Lung (tissue), 12 donors: Measurements from ENCODE around the gene WDR64. TPM values are rescaled to one million over a fixed set of nuclear protein-coding genes. Genes with fewer than 3 reads are reported as not detected.
"Not testable (repeated sequence)": the region's sequence is repeated elsewhere in the genome, so short reads cannot be mapped to it uniquely, and the experiment has no call there.

Experiments used
- ATAC-seq: fragments of 200-7000 bp; cut with Tn5 transposase; one replicate; pipeline ENCODE4 v1.9.1; 2020; ENCODE audit warnings: moderate number of reproducible peaks; ENCODE audit not compliant: insufficient read depth, low FRiP score
- DNase-seq, 3 donors: peaks; one replicate each; pipeline ENCODE4 v3.0.0-alpha.2; 2013 to 2017
- H3K27ac ChIP-seq, 2 donors: one replicate each; pipeline ENCODE4 v1.5.1; 2013; ENCODE audit warnings: mild to moderate bottlenecking in 2 of 2, moderate library complexity in 2 of 2, control low read depth in 1 of 2, inconsistent platforms in 1 of 2, low read depth in 1 of 2, low read length in 1 of 2
- H3K27me3 ChIP-seq, 3 donors: one replicate each; pipeline ENCODE4 v1.5.1; 2013; ENCODE audit warnings: low read length in 2 of 3; ENCODE audit not compliant: control insufficient read depth in 3 of 3, insufficient read depth in 3 of 3
- H3K36me3 ChIP-seq, 4 donors: one replicate each; pipeline ENCODE4 v1.5.1; 2013; ENCODE audit warnings: low read length in 4 of 4, mild to moderate bottlenecking in 1 of 4, moderate library complexity in 1 of 4; ENCODE audit not compliant: control insufficient read depth in 4 of 4, insufficient read depth in 4 of 4
- H3K4me1 ChIP-seq, 5 donors: one replicate each; pipeline ENCODE4 v1.5.1; 2013; ENCODE audit warnings: low read length in 5 of 5, mild to moderate bottlenecking in 2 of 5, moderate library complexity in 1 of 5; ENCODE audit not compliant: control insufficient read depth in 5 of 5, insufficient read depth in 5 of 5
- H3K4me3 ChIP-seq: one replicate; pipeline ENCODE4 v1.5.1; 2013; ENCODE audit warnings: mild to moderate bottlenecking, control low read depth, moderate library complexity
- H3K9ac ChIP-seq, 2 donors: one replicate each; pipeline ENCODE4 v1.5.1; 2013; ENCODE audit warnings: low read length in 2 of 2, control low read depth in 1 of 2; ENCODE audit not compliant: insufficient read depth in 1 of 2
- H3K9me3 ChIP-seq, 4 donors: one replicate each; pipeline ENCODE4 v1.5.1; 2013; ENCODE audit warnings: low read length in 3 of 4, mild to moderate bottlenecking in 1 of 4, moderate library complexity in 1 of 4; ENCODE audit not compliant: control insufficient read depth in 4 of 4, insufficient read depth in 3 of 4
- WGBS, 2 donors: extraction: QIAGEN DNeasy Blood & Tissue Kit; methylation state at CpG; one replicate each; pipeline ENCODE4 v1.1.7; 2013; 5-methylcytosine and 5-hydroxymethylcytosine counted together
- polyA plus RNA-seq, 2 donors: library from polyadenylated mRNA; stranded (reverse); fragments of 200-250 nt; gene quantifications; one replicate each; pipeline ENCODE4 v1.2.1, GENCODE V29; 2013
- total RNA-seq, 2 donors: library from RNA; depleted of rRNA in 1 of 2; stranded (reverse); fragments of >200 nt in 1 of 2; gene quantifications; one replicate each; pipeline ENCODE4 v1.2.1, GENCODE V29; 2014 to 2021
- TF ChIP-seq, protein P1 (sequence below): IDR thresholded peaks from 2 replicates; pipeline ENCODE4 v1.5.1; 2012; ENCODE audit warnings: mild to moderate bottlenecking; ENCODE audit errors: control extremely low read depth, extremely low read depth
- donor health status: control.
- donor health status: control.
- donor health status: Bipolar disorder and iron deficiency.
- donor health status: healthy.
- donor health status: DM: yes; HTN: yes; CAD: no.

The WDR64 gene
- total and polyA plus RNA-seq, 4 donors, result not detected

DNA sequence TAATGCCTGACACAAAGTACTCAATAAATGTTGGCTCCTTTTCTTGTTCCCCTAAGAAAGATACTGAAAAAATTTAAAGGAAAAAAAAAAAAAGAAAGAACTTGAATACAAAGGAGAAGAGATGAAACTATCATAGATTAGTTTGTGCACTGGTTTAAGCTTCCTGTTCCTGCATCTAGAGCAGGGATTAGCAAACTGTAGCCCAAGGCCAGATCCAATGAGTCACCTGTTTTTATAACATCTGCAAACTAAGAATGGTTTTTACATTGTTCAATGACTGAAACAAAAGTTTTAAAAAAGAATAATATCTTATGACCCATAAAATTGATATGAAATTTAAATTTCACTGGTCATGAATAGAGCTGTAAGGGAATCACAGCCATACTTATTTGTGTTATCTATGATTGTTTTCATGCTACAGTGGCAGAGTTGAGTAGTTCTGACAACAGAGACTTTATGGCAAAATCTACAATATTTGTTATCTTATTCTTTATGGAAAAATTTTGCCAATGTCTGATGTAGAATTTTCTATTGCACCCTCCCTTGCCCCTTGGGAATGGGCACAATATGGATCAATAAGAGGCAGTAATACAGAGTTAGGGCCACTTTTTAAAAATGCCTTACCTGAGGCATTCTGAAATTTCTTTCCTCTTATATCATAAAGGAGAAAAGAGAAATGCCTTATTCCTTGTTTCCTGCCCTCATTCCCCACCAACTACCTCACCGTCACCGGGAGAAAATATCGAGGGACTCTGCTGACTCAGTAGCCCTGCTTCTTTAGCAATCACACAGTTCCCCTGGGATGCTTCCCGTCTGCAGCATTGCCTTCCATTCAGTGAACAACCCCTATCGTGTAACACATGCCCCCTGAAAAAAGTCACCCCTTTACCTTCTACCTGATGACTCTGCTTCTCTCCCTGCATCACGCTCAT is 50.6 kb downstream of the WDR64 start:
- ATAC-seq (no peak), DNase-seq (no peak)
- no peak overlapping the region for H3K4me3 ChIP-seq
- H3K9me3 ChIP-seq, result no peaks in the 10 kb centered on the region
- TF ChIP-seq, protein P1, sequence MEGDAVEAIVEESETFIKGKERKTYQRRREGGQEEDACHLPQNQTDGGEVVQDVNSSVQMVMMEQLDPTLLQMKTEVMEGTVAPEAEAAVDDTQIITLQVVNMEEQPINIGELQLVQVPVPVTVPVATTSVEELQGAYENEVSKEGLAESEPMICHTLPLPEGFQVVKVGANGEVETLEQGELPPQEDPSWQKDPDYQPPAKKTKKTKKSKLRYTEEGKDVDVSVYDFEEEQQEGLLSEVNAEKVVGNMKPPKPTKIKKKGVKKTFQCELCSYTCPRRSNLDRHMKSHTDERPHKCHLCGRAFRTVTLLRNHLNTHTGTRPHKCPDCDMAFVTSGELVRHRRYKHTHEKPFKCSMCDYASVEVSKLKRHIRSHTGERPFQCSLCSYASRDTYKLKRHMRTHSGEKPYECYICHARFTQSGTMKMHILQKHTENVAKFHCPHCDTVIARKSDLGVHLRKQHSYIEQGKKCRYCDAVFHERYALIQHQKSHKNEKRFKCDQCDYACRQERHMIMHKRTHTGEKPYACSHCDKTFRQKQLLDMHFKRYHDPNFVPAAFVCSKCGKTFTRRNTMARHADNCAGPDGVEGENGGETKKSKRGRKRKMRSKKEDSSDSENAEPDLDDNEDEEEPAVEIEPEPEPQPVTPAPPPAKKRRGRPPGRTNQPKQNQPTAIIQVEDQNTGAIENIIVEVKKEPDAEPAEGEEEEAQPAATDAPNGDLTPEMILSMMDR, result no peak
- H3K4me1 ChIP-seq, result no peaks in the 10 kb centered on the region
- H3K27ac ChIP-seq, result no peak overlapping the region
- no peaks in the 10 kb centered on the region for H3K36me3 ChIP-seq
- no peak overlapping the region for H3K9ac ChIP-seq
- H3K27me3 ChIP-seq, result no peaks in the 10 kb centered on the region
- WGBS, 2 donors, result 88 to 92% methylated on average over 6 of the region's 6 CpGs

DNA sequence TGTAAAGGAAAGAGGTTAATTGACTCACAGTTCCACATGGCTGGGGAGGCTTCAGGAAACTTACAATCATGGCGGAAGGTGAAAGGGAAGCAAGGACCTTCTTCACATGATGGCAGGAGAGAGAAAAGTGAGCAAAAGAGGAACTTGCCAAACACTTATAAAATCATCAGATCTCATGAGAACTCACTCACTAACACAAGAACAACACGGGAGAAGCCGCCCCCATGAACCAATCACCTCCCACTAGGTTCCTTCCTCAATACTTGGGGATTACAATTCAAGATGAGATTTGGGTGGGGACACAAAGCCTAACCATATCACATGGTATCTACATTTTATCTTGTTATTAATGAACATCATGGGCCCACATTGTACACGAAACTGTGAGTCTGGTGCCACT is 51.7 kb downstream of the WDR64 start:
- DNase-seq, H3K4me3 ChIP-seq, H3K4me1 ChIP-seq, ATAC-seq, H3K9ac ChIP-seq, H3K9me3 ChIP-seq, H3K36me3 ChIP-seq, H3K27me3 ChIP-seq, H3K27ac ChIP-seq: not testable (repeated sequence)
- WGBS, 2 donors, result 91 to 92% methylated on average over 4 of the region's 4 CpGs

DNA sequence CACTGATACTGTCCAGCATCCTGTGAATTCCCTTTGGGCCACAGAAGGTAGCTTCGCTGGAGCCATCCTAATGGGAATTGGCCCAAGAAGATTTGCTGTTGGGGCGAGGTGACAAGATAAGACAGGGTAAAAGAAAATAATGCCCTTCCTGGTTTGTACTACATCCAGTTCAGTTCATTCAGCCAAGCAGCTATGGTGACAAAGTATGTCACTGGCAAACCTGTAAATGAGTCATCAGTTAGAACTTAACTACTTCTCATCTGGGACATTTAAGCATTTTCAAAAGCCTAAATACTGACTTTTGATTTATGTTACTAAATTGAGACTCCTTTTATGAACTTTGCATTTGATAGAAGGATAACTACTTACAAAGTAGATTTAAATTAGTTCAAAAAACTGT is 54.2 kb downstream of the WDR64 start:
- Histone ChIP-seq H3K9me3 (no peaks in the 10 kb centered on the region), H3K9ac (no peak overlapping the region), H3K4me1 (no peaks in the 10 kb centered on the region), H3K36me3 (no peaks in the 10 kb centered on the region), H3K27ac (no peak overlapping the region), H3K4me3 (no peak overlapping the region), H3K27me3 (peaks cover 0 to 1% (median 0%) of the 10 kb centered on the region in 3 donors)
- no peak for ATAC-seq
- DNase-seq, result no peak
- TF ChIP-seq, protein P1, result no peak
- WGBS, 2 donors, result 79 to 82% methylated on average over 2 of the region's 2 CpGs

DNA sequence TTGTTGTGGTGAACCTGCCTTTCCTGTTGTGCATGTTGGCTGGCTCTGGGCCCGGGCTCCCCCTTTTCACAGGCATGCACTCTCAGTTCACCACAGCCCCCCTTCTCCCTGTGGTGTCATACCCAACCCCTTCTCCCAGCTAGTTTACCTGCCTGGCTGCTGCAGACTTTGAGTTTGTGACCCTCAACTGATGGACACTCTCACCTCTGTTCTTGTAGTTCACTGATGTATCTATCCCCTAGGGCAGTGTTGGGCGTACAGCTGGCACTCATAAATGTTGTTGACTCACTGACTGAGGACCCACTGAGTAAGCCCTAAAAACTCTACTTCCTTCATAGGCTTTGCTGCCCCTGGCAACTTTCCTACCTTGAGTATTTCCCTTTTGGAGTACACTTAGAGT is 54.9 kb downstream of the WDR64 start:
- DNase-seq, result peak in 2 of 3 donors; percentile 12 to 17
- WGBS, 2 donors, result 46 to 67% methylated on average over 2 of the region's 2 CpGs
- peaks cover 0 to 4% (median 0%) of the 10 kb centered on the region in 3 donors for H3K27me3 ChIP-seq

More for the DNA sequence above, 54.9 kb downstream of the WDR64 start:
- ATAC-seq, result peak; percentile 58
- H3K4me3 ChIP-seq, result no peak overlapping the region
- no peaks in the 10 kb centered on the region for H3K9me3 ChIP-seq
- no peaks in the 10 kb centered on the region for H3K36me3 ChIP-seq
- no peak overlapping the region for H3K9ac ChIP-seq
- H3K4me1 ChIP-seq, result no peaks in the 10 kb centered on the region
- no peak overlapping the region for H3K27ac ChIP-seq
- TF ChIP-seq, protein P1, result no peak
